Measurements from ENCODE around the gene UCHL1. TPM values are rescaled to one million over a fixed set of nuclear protein-coding genes. Genes with fewer than 3 reads are reported as not detected.

The UCHL1 gene
- total and polyA plus RNA-seq, 2 donors from 2014 or later = 35.8 to 353 TPM

GRCh38 chr4:41215155-41215554 lies 41.6 kb upstream of the UCHL1 start:
- no peaks in the 10 kb centered on the region for H3K36me3 ChIP-seq (ENCODE audit: control insufficient read depth in 2 of 3, insufficient read depth in 3 of 3, low read length in 3 of 3)
- DNase-seq (no peak), FAIRE-seq (no peak)
- H3K27me3 ChIP-seq (ENCODE audit: control insufficient read depth, insufficient read depth, low read length) = no peaks in the 10 kb centered on the region
- intact Hi-C loops (cut with DNase I) = loop anchor here (10.0 kb wide), 1 partner anchor 280 kb away; no protein-coding TSS in a partner anchor
- H3K9me3 ChIP-seq (ENCODE audit: control insufficient read depth in 2 of 3, insufficient read depth in 1 of 3, low read length in 3 of 3) = no peaks in the 10 kb centered on the region
- H3K27ac ChIP-seq (ENCODE audit: low read depth in 2 of 2, low read length in 2 of 2) = no peak overlapping the region
- no peak overlapping the region for H3K9ac ChIP-seq (ENCODE audit: low read length in 3 of 3)
- TF ChIP-seq, protein P1, sequence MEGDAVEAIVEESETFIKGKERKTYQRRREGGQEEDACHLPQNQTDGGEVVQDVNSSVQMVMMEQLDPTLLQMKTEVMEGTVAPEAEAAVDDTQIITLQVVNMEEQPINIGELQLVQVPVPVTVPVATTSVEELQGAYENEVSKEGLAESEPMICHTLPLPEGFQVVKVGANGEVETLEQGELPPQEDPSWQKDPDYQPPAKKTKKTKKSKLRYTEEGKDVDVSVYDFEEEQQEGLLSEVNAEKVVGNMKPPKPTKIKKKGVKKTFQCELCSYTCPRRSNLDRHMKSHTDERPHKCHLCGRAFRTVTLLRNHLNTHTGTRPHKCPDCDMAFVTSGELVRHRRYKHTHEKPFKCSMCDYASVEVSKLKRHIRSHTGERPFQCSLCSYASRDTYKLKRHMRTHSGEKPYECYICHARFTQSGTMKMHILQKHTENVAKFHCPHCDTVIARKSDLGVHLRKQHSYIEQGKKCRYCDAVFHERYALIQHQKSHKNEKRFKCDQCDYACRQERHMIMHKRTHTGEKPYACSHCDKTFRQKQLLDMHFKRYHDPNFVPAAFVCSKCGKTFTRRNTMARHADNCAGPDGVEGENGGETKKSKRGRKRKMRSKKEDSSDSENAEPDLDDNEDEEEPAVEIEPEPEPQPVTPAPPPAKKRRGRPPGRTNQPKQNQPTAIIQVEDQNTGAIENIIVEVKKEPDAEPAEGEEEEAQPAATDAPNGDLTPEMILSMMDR (IDR thresholded peaks at IDR 0.05; ENCODE audit: borderline replicate concordance, extremely low read depth, insufficient read depth) = no peak
- H3K4me3 ChIP-seq (ENCODE audit: low read length in 3 of 3) = peak overlapping the region in 1 of 3 donors; percentile 4
- peaks cover 0 to 12% (median 7%) of the 10 kb centered on the region in 3 donors for H3K4me1 ChIP-seq (ENCODE audit: control insufficient read depth in 2 of 3, insufficient read depth in 2 of 3, low read depth in 1 of 3, low read length in 3 of 3)

DNA sequence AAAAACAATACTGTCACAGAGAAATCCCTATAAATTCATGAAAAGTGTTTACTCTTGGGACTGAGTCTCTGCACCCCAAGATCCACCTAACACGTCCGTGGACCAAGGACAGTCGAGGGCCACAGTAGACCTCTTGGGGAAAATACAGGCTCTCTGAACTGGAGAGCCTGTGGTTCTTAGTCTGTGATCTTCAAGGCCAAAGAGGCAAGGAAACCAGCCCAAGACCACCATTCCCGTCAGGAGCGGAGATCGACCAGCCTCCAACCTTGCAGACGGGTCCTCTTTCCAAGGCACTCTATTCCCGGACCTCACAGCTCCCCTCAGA lies 40.8 kb upstream of the UCHL1 start:
- Histone ChIP-seq H3K27ac (ENCODE audit: low read depth in 2 of 2, low read length in 2 of 2) (peak overlapping the region; percentile 75 to 95), H3K36me3 (ENCODE audit: control insufficient read depth in 2 of 3, insufficient read depth in 3 of 3, low read length in 3 of 3) (no peaks in the 10 kb centered on the region), H3K9ac (ENCODE audit: low read length in 3 of 3) (peak overlapping the region in 2 of 3 donors; percentile 46 to 80), H3K27me3 (ENCODE audit: control insufficient read depth, insufficient read depth, low read length) (no peaks in the 10 kb centered on the region), H3K4me1 (ENCODE audit: control insufficient read depth in 2 of 3, insufficient read depth in 2 of 3, low read depth in 1 of 3, low read length in 3 of 3) (peaks cover 0 to 12% (median 7%) of the 10 kb centered on the region in 3 donors), H3K4me3 (ENCODE audit: low read length in 3 of 3) (peak overlapping the region; percentile 70 to 89 (median 76)), H3K9me3 (ENCODE audit: control insufficient read depth in 2 of 3, insufficient read depth in 1 of 3, low read length in 3 of 3) (no peaks in the 10 kb centered on the region)
- TF ChIP-seq, protein P1 (IDR thresholded peaks at IDR 0.05; ENCODE audit: borderline replicate concordance, extremely low read depth, insufficient read depth) = no peak
- FAIRE-seq (no peak), DNase-seq (no peak)
- intact Hi-C loops (cut with DNase I) = loop anchor here (10.0 kb wide), 1 partner anchor 281 kb away; no protein-coding TSS in a partner anchor

DNA sequence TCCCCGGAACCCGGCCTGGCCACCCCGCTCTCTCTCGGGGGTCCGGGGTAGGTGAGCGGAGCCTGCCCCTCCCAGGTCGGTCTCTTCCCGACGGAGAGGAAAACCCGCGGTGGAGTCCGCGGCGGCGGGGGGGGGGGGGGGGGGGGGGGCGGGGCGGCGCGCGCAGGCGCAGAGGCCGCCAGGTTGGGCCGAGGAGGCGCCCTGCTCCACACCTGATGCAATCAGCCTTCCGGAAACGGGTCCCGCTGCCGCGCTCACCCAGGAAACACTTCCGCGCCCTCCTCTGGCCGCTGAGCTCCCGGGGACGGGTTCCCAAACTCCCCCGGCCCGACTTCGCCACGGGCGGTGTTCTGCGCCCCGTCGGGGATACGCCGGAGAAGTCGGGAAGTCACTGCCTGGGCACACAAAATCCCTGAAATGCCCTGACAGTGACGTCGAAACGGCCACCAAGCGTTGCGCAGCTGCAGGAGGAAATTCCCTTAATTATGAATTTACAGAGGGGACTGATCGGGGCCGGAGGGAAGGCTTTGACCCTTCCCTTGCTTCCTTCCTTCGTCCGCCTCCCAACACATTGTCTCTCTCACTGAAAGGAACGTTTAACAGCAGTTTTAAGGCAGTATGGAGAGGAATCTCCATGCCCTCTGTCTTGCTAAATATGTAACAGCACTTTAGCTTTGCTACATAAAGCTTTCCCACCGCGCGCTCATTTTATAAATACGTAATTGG lies 40.3 kb upstream of the UCHL1 start:
- H3K9me3 ChIP-seq (ENCODE audit: control insufficient read depth in 2 of 3, insufficient read depth in 1 of 3, low read length in 3 of 3) = no peaks in the 10 kb centered on the region
- H3K27me3 ChIP-seq (ENCODE audit: control insufficient read depth, insufficient read depth, low read length) = no peaks in the 10 kb centered on the region
- H3K27ac ChIP-seq (ENCODE audit: low read depth in 2 of 2, low read length in 2 of 2) = peak overlapping the region; percentile 95 to 96
- H3K4me3 ChIP-seq (ENCODE audit: low read length in 3 of 3) = peak overlapping the region; percentile 81 to 89 (median 87)
- peaks cover 0 to 12% (median 7%) of the 10 kb centered on the region in 3 donors for H3K4me1 ChIP-seq (ENCODE audit: control insufficient read depth in 2 of 3, insufficient read depth in 2 of 3, low read depth in 1 of 3, low read length in 3 of 3)
- DNase-seq = peak; percentile 89 to 95 (median 92)
- intact Hi-C loops (cut with DNase I) = loop anchor here (10.0 kb wide), 1 partner anchor 282 kb away; no protein-coding TSS in a partner anchor
- TF ChIP-seq, protein P1 (IDR thresholded peaks at IDR 0.05; ENCODE audit: borderline replicate concordance, extremely low read depth, insufficient read depth) = peak; percentile 22
- H3K36me3 ChIP-seq (ENCODE audit: control insufficient read depth in 2 of 3, insufficient read depth in 3 of 3, low read length in 3 of 3) = no peaks in the 10 kb centered on the region
- H3K9ac ChIP-seq (ENCODE audit: low read length in 3 of 3) = peak overlapping the region; percentile 61 to 96 (median 65)
- FAIRE-seq = no peak
